Activated B cell treated with CpG ODN at 0.5 μM for 24 hours (primary cell): ENCODE results near the gene CLIC4. TPM values are rescaled to one million over a fixed set of nuclear protein-coding genes. Genes with fewer than 3 reads are reported as not detected.
"Not testable (repeated sequence)": the region's sequence is repeated elsewhere in the genome, so short reads cannot be mapped to it uniquely, and the experiment has no call there.

Experiments
- ATAC-seq: fragments of 200-7000 bp; cut with Tn5 transposase; one replicate; pipeline ENCODE4 v1.10.0; 2021; ENCODE audit warnings: low read depth, mild to moderate bottlenecking, moderate library complexity
- CTCF ChIA-PET: fragments of 350-600 bp; sonication (Branson Sonifier 250); formaldehyde crosslinking; loops from one replicate; lab custom pipeline; 2021; ENCODE audit warnings: antibody characterized with exemption; lab: Charles Lee
- POLR2A ChIA-PET: fragments of 350-600 bp; sonication (Branson Sonifier 250); formaldehyde crosslinking; loops from one replicate; lab custom pipeline; 2021; ENCODE audit warnings: antibody characterized with exemption; lab: Charles Lee
- DNase-seq: peaks from one replicate; pipeline ENCODE4 v3.0.0; 2022
- H3K27ac Mint-ChIP-seq: one replicate; pipeline ENCODE4 v1.8.0; 2020; ENCODE audit warnings: mixed read lengths
- H3K27me3 Mint-ChIP-seq: one replicate; pipeline ENCODE4 v1.8.0; 2021; ENCODE audit warnings: mixed read lengths
- H3K36me3 Mint-ChIP-seq: one replicate; pipeline ENCODE4 v1.8.0; 2021; ENCODE audit warnings: low read depth, mixed read lengths
- H3K4me1 Mint-ChIP-seq: one replicate; pipeline ENCODE4 v1.8.0; 2021; ENCODE audit warnings: mixed read lengths
- H3K4me3 Mint-ChIP-seq: one replicate; pipeline ENCODE4 v1.8.0; 2020; ENCODE audit warnings: mild to moderate bottlenecking, mixed read lengths
- H3K9me3 Mint-ChIP-seq: one replicate; pipeline ENCODE4 v1.8.0; 2020; ENCODE audit warnings: mixed read lengths
- intact Hi-C: fragments of 100-400 bp; cut with micrococcal nuclease; formaldehyde crosslinking; loops from one replicate; pipeline ENCODE4 v1.15.1; 2024
- total RNA-seq: library from RNA; stranded (reverse); gene quantifications from 2 replicates; pipeline ENCODE4 v1.2.3, GENCODE V29; 2022
- TF ChIP-seq, protein P1 (sequence below): fragments of 200-600 bp; IDR thresholded peaks from one replicate; pipeline ENCODE4 v1.8.0; 2022; ENCODE audit warnings: antibody characterized with exemption, mild to moderate bottlenecking

The CLIC4 gene
- total RNA-seq, 1 donor from 2014 or later = 99.8 TPM

DNA sequence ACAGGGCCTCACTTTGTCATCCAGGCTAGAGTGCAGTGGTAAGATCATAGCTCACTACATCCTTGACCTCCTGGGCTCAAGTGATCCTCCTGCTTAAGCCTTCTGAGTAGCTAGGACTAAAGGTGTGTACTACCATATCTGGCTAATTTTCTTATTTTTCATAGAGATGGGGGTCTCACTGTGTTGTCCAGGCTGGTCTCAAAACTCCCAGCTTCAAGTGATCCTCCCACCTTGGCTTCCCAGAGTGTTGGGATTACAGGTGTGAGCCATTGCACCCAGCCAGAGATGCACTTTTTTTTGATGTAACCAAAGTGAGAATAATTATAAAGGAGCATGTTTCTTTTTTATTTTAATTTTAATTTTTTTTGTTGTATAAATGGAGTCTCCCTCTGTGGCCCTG is 28.4 kb downstream of the CLIC4 start:
- Mint-ChIP-seq H3K9me3 (no peaks in the 10 kb centered on the region), H3K4me1 (peaks cover 70% of the 10 kb centered on the region), H3K4me3 (no peak overlapping the region), H3K27ac (no peak overlapping the region), H3K36me3 (peaks cover 25% of the 10 kb centered on the region), H3K27me3 (no peaks in the 10 kb centered on the region)
- DNase-seq = no peak
- no peak for ATAC-seq
- CTCF ChIA-PET = no interaction called here
- TF ChIP-seq, protein P1, sequence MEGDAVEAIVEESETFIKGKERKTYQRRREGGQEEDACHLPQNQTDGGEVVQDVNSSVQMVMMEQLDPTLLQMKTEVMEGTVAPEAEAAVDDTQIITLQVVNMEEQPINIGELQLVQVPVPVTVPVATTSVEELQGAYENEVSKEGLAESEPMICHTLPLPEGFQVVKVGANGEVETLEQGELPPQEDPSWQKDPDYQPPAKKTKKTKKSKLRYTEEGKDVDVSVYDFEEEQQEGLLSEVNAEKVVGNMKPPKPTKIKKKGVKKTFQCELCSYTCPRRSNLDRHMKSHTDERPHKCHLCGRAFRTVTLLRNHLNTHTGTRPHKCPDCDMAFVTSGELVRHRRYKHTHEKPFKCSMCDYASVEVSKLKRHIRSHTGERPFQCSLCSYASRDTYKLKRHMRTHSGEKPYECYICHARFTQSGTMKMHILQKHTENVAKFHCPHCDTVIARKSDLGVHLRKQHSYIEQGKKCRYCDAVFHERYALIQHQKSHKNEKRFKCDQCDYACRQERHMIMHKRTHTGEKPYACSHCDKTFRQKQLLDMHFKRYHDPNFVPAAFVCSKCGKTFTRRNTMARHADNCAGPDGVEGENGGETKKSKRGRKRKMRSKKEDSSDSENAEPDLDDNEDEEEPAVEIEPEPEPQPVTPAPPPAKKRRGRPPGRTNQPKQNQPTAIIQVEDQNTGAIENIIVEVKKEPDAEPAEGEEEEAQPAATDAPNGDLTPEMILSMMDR = no peak
- intact Hi-C loops = no loop called here
- POLR2A ChIA-PET = no interaction called here

DNA sequence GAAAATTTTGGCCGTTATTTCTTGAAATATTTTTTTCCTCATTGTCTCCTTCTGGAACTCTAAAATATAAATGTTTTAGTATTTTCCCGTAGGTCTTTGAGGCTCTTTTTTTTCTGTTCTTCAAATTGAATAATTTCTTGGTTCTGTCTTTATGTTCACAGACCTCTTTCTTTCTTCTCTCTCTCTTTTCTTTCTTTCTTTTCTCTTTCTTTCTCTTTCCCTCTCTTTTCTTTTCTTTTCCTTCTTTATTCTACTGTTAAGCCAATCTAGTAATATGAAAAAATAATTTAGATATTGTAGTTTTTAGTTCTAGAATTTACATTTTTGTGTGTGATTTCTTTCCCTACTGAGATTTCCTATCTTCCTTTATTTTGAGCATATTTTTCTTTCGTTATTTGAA is 30.1 kb downstream of the CLIC4 start:
- H3K9me3 Mint-ChIP-seq = no peaks in the 10 kb centered on the region
- DNase-seq (no peak), ATAC-seq (no peak)
- H3K27ac Mint-ChIP-seq = no peak overlapping the region
- ChIA-PET POLR2A (no interaction called here), CTCF (interaction anchor here (0.7 kb wide), 1 partner anchor 63 kb away, joined by 3 read pairs; no protein-coding TSS in a partner anchor)
- intact Hi-C loops = no loop called here
- peaks cover 25% of the 10 kb centered on the region for H3K36me3 Mint-ChIP-seq
- H3K4me1 Mint-ChIP-seq = peaks cover 67% of the 10 kb centered on the region
- TF ChIP-seq, protein P1 = no peak
- no peak overlapping the region for H3K4me3 Mint-ChIP-seq
- no peaks in the 10 kb centered on the region for H3K27me3 Mint-ChIP-seq

DNA sequence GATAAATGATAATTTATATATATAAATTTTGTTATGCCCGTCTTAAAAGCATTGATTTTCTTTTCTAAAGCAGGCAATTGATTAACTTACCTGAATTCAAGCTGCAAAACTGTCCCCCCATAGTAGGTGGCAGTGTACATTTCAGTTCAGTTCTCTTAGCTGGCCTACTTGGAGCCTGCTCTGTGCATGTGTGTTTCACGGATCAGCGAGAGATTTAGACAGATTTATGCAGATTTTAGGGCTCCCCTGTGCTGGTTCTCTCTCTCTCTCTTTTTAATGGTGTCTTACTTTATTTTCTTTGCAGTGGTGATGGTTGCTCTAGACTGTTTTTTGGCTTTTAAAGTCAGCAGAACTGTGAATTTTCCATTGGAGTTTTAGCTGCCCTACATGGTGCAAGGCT is 30.7 kb downstream of the CLIC4 start:
- H3K36me3 Mint-ChIP-seq = peaks cover 25% of the 10 kb centered on the region
- H3K27me3 Mint-ChIP-seq = no peaks in the 10 kb centered on the region
- H3K4me3 Mint-ChIP-seq = no peak overlapping the region
- no peak for ATAC-seq
- no peaks in the 10 kb centered on the region for H3K9me3 Mint-ChIP-seq
- CTCF ChIA-PET = interaction anchor here (1.5 kb wide), 1 partner anchor 55 kb away, joined by 5 read pairs; no protein-coding TSS in a partner anchor
- TF ChIP-seq, protein P1 = no peak
- POLR2A ChIA-PET = interaction anchor here (0.7 kb wide), 1 partner anchor 55 kb away, joined by 5 read pairs; no protein-coding TSS in a partner anchor
- intact Hi-C loops = loop anchor here (2.0 kb wide), 1 partner anchor 15 kb away; no protein-coding TSS in a partner anchor
- H3K27ac Mint-ChIP-seq = no peak overlapping the region
- peaks cover 66% of the 10 kb centered on the region for H3K4me1 Mint-ChIP-seq
- DNase-seq = no peak

DNA sequence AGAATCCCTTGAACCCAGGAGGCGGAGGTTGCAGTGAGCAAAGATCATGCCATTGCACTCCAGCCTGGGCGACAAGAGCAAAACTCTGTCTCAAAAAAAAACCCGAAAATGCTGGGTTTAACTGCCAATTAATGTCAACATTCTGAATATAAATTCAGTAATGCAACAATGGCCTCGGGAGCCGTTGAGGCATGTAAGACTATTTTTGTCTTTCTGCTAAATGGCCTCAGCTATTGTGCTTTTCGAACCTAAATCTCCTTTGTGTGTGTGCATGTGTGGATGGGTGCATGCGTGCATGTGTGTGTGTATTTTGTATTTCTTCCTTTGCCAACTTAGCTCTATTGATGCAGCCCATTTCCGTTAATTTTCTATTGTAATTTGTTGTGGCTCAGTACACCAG is 31.6 kb downstream of the CLIC4 start:
- intact Hi-C loops = loop anchor here (2.0 kb wide), 1 partner anchor 16 kb away; no protein-coding TSS in a partner anchor
- DNase-seq (no peak), ATAC-seq (no peak)
- Mint-ChIP-seq H3K4me3 (peak overlapping the region; percentile 6), H3K27ac (no peak overlapping the region), H3K4me1 (peaks cover 64% of the 10 kb centered on the region), H3K9me3 (no peaks in the 10 kb centered on the region), H3K36me3 (peaks cover 28% of the 10 kb centered on the region), H3K27me3 (no peaks in the 10 kb centered on the region)
- TF ChIP-seq, protein P1 = no peak
- POLR2A ChIA-PET = no interaction called here
- CTCF ChIA-PET = interaction anchor here (0.9 to 1.9 kb wide), 3 partner anchors 25 to 88 kb away, joined by 3 to 9 read pairs (median 5); no protein-coding TSS in a partner anchor

DNA sequence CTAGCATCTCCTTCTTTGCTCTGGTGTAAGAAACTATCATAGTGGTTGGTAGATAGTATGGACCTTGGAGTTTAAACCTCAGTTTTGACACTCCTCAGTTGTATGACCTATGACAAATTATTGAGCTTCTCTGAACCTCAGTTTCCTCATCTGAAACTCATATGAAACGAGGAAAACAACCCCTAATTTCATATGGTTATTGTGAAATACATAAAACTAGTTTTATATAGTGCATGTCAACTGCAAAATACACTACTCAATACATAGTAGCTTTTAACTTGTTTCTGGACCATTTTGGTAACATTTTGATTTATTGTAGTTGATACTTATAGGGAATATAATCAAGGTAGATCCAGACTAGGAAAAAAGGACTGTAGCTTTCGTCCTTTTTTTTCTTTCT is 32.9 kb downstream of the CLIC4 start:
- Mint-ChIP-seq H3K4me1 (peaks cover 65% of the 10 kb centered on the region), H3K27me3 (no peaks in the 10 kb centered on the region), H3K27ac (no peak overlapping the region), H3K4me3 (no peak overlapping the region), H3K9me3 (no peaks in the 10 kb centered on the region), H3K36me3 (peaks cover 25% of the 10 kb centered on the region)
- ATAC-seq (no peak), DNase-seq (no peak)
- TF ChIP-seq, protein P1 = no peak
- intact Hi-C loops = no loop called here
- CTCF ChIA-PET = interaction anchor here (1.9 kb wide), 1 partner anchor 90 kb away, joined by 9 read pairs; no protein-coding TSS in a partner anchor
- POLR2A ChIA-PET = interaction anchor here (0.7 kb wide), 1 partner anchor 92 kb away, joined by 3 read pairs; no protein-coding TSS in a partner anchor

DNA sequence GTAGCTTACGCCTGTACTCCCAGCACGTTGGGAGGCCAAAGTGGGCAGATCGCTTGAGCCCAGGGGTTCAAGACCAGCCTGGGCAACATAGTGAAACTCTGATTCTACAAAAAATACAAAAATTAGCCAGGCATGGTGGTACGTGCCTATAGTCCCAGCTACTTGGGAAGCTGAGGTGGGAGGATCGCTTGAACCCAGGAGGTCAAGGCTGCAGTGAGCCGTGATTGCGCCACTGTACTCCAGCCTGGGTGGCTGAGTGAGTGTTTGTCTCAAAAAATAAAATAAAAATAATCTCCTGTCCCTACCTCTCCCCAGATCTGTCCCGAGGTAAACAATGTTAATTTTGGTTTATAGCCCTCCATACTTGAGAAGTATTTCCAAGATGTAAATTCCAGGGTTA is 34.0 kb downstream of the CLIC4 start:
- H3K4me3 Mint-ChIP-seq, ATAC-seq, H3K27ac Mint-ChIP-seq, DNase-seq, POLR2A ChIA-PET, intact Hi-C loops, CTCF ChIA-PET, H3K9me3 Mint-ChIP-seq, H3K27me3 Mint-ChIP-seq: not testable (repeated sequence)
- peaks cover 69% of the 10 kb centered on the region for H3K4me1 Mint-ChIP-seq
- peaks cover 20% of the 10 kb centered on the region for H3K36me3 Mint-ChIP-seq
